NCI-H1694 (cell line): ENCODE measurements around the gene MACF1.

ENCODE experiments used
- DNase-seq: peaks from one replicate; lab custom pipeline; 2025; lab: John Stamatoyannopoulos, UW

Gene MACF1

DNA sequence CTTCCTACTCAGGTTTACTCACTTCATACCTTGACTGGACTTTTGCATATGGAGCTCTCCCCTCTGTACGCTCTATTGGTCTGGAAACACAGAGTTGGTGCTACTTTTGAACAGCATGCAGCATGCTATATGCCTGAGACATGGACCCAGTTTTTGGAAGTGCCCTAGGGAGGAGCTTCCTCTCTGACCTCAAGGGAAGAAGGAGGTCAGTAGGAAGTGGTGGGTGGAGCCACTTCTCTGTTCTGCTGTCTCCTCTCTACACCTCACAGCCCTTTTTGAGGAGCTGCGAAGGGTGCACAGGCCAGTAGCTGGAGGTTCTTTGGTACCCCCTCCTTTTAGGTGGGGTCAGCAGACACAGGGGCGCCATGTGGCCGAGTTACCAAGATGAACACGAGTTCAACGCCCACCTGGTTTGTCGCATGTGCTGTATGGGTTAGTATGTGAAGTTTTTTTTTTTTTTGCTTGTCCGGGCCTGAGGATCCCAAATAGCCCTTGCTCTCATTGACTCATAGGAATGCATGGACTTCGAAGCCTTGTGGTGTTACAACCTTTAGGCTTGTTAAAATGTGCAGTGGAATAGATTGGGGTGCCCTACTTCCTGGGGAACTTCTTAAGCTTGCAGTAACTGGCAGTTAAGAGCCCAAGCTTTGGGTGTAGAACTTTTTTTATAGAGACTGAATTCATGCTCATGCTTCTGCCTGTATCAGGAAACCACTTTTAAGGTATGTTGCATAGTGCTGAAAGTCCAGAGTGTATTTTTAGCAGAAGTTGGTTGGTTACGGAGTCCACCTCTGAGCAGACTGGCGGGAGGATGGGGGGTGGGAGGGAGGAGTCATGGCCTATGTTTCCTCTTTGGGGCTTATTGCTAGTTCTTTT lies 10.7 kb downstream of the MACF1 start:
- DNase-seq = no peak

DNA sequence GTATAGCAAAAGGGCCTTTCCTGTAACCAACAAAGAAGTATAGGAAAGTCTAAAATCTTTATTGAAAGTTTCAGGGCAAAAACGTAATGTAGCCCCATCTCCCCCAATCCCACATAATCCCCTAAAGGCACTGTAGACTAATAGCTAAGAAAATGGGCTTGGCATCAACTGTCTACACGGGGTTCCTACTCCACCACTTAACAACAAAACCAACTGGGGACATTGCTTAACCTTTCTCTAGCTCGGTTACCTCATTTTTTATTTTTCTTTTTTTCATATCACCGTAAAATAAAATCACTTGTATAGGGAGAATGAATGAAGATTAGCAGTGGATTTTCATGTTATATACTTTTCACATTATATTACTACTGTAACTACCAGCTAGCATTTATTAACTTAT lies 12.3 kb downstream of the MACF1 start:
- no peak for DNase-seq

DNA sequence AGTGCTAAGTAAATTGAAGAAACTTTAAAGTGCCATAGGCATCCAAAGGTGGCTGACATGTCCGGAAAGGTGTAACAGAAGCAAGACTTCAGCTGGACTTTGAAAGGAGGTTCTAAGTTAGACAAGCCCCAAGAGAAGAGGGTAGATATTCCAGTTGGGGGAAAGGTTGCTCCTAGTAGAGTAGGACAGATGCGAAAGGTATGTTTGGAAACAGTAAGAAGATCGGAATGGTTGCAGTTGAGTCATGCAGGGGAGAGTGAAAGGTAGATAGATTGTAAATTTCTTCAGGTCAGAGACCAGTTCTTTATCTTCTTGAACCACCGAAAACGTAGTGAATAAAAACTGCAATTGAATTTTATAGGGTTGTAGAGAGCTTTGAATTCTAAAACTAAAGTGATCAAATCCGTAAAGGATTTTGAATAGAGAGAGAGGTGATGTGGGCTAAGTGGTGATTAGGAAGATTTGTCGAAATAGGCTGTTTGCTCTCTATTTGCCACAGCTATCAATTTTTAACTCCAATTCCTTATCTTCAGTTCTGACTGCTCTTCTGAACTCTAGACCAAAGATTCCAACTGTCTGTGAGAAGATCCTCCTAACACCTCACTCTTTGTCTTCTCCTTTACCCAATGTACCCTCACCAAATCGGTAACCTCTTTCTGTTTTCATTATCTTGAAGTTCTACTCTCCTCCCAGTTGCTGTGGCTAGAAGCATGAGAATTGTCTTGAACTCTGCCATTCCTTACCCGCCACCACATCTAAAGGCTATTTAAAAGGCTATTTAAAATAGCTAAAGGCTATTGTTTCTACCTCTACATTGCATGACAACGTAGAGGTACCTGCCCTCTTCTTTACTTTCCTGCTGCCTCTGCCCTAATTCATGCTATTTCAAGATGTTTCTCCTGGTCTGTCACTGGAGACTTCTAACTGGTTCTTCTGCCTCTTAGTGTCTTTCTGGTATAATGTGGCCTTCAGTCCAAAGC lies 16.7 kb downstream of the MACF1 start:
- DNase-seq = no peak

GRCh38 chr1:39224295-39224829 lies 19.9 kb downstream of the MACF1 start:
- DNase-seq = no peak

DNA sequence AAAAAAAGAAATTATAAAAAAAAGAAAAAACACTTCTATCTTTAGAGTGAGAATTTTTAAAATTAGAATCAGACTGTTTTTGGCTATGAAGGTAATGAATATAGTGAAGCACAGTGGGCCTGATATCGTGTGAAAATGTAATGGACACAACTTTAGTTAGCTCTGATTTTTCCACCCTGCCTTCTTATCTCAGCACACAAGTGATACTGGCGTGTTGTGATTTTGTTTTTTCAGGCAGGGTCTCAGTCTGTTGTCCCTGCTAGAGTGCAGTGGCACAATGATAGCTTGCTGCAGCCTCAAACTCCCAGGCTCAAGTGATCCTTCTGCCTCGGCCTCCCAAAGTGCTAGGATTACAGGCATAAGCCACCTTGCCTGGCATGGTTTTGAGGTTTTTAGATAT lies 22.3 kb downstream of the MACF1 start:
- DNase-seq = no peak

DNA sequence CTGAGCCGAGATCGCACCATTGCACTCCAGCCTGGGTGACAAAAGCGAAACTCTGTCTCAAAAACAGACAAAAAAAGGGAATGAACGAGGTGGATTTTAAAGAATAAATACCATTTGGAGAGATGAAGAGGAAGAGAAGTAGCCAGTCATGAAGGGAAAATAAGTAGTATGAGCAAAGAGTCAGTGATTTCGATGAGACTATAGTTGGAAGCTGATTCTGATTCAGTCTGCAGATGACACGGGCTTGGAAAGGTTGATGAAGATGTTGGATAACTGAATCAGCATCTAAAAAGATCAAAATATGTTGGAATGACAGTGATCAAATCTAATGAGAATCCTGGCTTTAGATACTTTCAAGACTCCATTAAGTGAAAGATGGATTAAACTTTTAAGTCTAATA lies 23.8 kb downstream of the MACF1 start:
- DNase-seq = no peak

GRCh38 chr1:39229504-39229903 lies 25.0 kb downstream of the MACF1 start:
- DNase-seq = no peak

DNA sequence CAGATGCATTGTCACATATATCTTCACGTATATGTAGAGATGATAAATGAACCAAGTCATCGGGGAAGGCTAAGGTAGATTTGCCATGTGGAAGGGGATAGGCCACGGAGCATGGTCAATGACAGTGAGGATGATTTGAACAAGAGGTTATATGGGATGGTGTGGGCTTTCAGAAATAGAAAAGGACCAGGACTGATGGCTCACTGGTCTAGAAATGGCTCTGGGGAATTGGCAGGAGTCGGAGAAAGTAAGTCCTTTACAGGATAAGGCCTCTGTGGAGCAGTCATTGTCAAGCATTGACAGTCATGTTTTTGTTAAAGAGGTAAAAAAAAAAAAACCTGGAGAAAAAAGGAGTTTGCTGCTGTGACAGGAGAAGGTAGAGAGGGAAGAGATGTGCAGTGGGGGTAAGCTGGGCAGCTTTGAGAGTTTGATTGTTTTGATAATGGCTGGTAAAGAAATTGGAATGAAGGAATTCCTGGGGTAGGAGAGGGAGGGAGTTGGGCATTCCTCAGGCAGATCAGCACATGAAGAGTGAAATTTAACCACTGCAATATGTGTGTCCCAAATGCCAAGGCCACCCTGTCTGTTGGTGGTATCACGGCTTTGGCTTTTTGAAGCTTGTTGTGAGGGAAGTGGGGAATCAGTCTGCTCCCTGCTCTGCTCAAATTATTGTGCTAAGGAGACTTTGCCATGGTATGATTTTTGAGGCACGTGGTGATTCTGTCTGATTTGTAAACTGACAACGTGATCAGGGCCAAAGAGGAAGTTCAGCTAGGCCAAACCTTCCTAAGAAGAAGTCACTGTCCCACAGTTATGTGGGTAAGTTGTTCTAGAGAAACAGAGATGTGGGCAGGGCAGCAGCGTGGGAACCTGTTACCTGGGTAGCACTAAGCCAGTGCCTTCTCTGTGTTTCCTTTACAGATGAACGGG lies 26.0 kb downstream of the MACF1 start:
- DNase-seq = no peak

GRCh38 chr1:39236971-39237370 lies 32.5 kb downstream of the MACF1 start:
- no peak for DNase-seq

- no peak for DNase-seq
These were observed 34.0 kb downstream of the MACF1 start for GRCh38 chr1:39238476-39238875.

GRCh38 chr1:39239968-39240367 lies 35.5 kb downstream of the MACF1 start:
- no peak for DNase-seq

DNA sequence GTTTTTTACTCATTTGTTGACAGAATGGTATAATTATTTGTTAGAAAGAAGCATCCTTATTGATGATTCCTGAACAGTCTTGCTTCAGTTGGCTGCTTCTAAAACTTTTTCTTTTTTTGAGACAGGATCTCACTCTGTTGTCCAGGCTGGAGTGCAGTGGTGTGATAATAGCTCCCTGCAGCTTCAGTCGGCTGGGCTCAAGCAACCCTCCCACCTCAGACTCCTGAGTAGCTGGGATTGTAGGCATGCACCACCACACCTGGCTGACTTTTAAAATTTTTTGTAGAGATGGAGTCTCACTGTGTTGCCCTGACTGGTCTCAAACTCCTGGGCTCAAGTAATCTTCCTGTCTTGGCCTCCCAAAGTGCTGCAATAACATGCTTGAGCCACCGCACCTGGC lies 38.8 kb downstream of the MACF1 start:
- no peak for DNase-seq

- DNase-seq = no peak
These were observed 46.2 kb downstream of the MACF1 start for GRCh38 chr1:39250460-39251240.

DNA sequence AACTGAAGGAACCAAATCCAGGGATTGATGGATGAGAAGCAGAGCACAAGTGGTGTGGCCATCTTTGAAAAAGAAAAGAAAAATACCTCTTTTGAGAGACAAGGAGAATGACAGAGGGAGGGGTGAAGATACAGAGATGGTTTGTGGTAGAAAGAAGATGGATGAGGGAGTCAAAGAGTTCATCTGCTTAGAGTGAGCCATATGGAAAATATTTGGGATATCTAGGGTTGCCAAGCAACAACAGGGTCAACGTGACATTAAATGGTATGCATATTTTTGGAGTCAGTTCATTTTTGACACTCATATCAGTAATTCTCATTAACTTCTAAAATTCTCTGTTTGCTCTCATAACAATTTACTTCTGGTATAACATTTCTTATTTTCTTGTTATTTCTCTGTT lies 50.7 kb downstream of the MACF1 start:
- no peak for DNase-seq

DNA sequence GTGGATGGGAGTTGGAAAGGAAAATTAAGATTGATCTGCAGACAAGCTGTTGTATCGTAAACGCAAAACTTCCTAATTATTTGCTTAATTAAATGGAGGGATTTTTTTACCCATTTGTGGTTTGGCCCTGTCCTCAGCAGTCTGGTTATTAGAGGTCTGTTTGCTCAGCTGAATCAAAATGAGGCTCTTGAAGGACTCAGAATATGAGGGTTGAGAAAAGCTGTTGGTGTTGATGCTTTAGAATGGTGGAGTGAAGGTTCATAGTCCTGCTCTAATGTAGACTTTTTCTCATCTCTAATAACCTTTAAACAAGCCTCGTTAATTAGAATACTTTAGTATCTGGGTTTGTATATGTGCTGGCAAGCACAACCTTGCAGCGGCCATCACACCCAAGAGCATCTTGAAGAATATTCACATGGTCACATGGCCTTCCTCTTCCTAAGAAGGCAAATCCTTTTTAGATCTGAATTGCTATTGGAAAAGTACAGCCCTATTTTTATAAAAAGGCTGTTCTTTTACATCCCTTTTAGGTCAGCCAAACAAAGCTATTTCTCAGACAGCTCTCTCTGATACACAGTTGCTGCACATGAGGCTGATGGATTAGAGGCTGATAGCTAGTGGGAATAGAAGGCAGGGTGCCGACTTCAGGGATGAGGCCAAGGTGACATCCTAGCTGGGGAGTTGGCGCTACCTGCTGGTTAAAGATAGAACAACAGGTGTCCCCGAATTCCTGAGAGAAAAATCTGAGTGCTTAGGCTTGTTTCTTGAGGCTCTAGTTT lies 53.8 kb downstream of the MACF1 start:
- peak; percentile 52 for DNase-seq

- DNase-seq = no peak
These were observed 54.4 kb downstream of the MACF1 start for GRCh38 chr1:39258925-39259244.

GRCh38 chr1:39261712-39262221 lies 57.3 kb downstream of the MACF1 start:
- DNase-seq = no peak

DNA sequence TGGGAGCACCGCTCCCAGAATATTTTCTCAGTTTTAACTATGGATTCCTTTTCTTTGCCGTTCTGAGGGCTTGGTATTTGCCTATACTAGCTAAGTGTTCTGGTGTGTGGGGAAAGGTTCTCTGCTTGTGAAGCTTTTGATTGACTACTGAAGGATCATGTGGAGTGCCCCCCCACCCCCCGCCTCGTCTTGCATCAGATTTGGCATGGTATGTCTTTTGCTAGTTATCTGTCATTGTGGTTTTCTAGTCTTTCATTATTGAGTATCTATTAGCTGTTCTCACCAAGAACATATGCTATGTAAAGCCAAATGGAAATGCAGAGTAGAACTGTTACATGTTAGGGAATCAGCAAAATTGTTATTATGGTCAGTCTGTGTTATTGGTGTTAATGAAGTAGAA lies 58.3 kb downstream of the MACF1 start:
- no peak for DNase-seq

DNA sequence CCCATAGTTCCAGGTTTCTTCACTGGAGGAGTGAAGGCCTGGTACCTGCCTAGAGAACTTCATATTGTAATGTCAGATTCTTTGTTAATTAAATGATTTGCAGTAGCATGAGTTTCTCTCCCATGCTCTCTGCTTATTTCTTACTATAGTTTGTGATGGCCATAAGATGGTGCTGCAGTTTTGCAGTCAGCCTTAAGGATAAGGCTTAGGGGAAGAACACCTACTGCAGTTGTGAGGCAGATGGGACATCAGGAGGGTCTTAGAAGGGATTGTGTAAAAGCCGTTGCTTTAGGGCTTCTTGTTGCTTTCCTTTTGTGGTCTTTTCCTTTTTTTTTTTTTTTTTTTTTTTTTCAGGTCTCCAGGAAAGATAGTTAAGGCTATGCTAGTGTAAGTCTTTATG lies 61.8 kb downstream of the MACF1 start:
- DNase-seq = no peak

GRCh38 chr1:39266792-39267191 lies 62.3 kb downstream of the MACF1 start:
- DNase-seq = no peak
